ENCODE results near the gene CTRB1.

Gene CTRB1

DNA sequence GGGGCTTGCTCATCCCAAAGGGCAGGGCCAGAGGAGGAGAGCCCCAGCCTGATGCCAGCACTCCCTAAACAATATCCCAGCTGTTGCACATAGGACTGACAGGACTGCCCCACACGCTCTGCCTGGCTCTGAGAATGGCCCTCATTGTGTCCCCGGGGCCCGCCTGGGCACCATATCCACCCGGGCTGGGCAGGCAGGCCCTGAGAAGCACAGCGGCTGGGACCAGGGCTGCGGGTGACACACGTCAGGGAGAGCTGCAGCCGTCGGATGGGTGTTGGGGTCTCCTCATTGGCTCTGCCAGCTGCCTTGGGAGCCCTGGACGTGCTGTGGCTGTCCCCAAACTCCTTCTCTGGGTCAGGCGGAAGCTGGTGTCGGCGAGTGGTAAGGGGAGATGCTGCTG lies 28.5 kb downstream of the CTRB1 start:
- no peak for TF ChIP-seq USF1 (IDR thresholded peaks at IDR 0.05)
- TF ChIP-seq ZBTB7A (IDR thresholded peaks at IDR 0.05; ENCODE audit: low read depth), result no peak
- TF ChIP-seq TEAD4 (IDR thresholded peaks at IDR 0.05), result no peak
- TF ChIP-seq YY1 (IDR thresholded peaks at IDR 0.05; ENCODE audit: low read depth), result no peak
- TF ChIP-seq CREB1 (IDR thresholded peaks at IDR 0.05; ENCODE audit: low read depth), result no peak
- no peak for TF ChIP-seq TAF1 (IDR thresholded peaks at IDR 0.05; ENCODE audit: low read depth)
- TF ChIP-seq RAD21 (IDR thresholded peaks at IDR 0.05; ENCODE audit: low read depth), result no peak
- no peak for TF ChIP-seq NFIC (IDR thresholded peaks at IDR 0.05)
- no peak for TF ChIP-seq TCF12 (IDR thresholded peaks at IDR 0.05; ENCODE audit: low read depth)
- TF ChIP-seq FOXM1 (IDR thresholded peaks at IDR 0.05; ENCODE audit: borderline replicate concordance, low read depth), result no peak
- TF ChIP-seq, protein P1, sequence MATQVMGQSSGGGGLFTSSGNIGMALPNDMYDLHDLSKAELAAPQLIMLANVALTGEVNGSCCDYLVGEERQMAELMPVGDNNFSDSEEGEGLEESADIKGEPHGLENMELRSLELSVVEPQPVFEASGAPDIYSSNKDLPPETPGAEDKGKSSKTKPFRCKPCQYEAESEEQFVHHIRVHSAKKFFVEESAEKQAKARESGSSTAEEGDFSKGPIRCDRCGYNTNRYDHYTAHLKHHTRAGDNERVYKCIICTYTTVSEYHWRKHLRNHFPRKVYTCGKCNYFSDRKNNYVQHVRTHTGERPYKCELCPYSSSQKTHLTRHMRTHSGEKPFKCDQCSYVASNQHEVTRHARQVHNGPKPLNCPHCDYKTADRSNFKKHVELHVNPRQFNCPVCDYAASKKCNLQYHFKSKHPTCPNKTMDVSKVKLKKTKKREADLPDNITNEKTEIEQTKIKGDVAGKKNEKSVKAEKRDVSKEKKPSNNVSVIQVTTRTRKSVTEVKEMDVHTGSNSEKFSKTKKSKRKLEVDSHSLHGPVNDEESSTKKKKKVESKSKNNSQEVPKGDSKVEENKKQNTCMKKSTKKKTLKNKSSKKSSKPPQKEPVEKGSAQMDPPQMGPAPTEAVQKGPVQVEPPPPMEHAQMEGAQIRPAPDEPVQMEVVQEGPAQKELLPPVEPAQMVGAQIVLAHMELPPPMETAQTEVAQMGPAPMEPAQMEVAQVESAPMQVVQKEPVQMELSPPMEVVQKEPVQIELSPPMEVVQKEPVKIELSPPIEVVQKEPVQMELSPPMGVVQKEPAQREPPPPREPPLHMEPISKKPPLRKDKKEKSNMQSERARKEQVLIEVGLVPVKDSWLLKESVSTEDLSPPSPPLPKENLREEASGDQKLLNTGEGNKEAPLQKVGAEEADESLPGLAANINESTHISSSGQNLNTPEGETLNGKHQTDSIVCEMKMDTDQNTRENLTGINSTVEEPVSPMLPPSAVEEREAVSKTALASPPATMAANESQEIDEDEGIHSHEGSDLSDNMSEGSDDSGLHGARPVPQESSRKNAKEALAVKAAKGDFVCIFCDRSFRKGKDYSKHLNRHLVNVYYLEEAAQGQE (IDR thresholded peaks at IDR 0.05; ENCODE audit: low read depth), result no peak
- TF ChIP-seq CEBPB (IDR thresholded peaks at IDR 0.05), result no peak
- no peak for TF ChIP-seq EGR1 (IDR thresholded peaks at IDR 0.05)
- TF ChIP-seq EP300 (IDR thresholded peaks at IDR 0.05; ENCODE audit: borderline replicate concordance), result no peak

DNA sequence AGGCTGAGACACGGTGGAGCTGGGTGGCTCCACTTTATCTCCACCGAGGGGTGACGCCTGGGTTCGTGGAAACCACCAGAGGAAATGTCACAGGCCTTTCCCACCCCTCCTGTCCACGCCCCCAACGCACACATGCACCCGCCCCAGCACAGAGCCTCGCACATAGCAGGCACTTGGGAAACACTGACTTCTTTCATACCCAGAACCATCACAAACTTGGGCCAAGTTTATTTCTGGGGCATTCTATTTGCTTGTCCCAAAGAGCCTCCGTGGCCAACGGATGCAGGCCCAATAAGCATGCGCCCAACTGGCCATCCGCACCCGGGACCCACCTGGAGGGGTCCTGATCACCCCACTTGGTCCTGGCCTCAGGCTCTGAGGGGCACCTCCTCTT lies 29.4 kb downstream of the CTRB1 start:
- TF ChIP-seq TAF1 (IDR thresholded peaks at IDR 0.05; ENCODE audit: low read depth), result no peak
- TF ChIP-seq FOXM1 (IDR thresholded peaks at IDR 0.05; ENCODE audit: borderline replicate concordance, low read depth), result no peak
- TF ChIP-seq, protein P2, sequence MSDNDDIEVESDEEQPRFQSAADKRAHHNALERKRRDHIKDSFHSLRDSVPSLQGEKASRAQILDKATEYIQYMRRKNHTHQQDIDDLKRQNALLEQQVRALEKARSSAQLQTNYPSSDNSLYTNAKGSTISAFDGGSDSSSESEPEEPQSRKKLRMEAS (IDR thresholded peaks at IDR 0.05), result no peak
- TF ChIP-seq CREB1 (IDR thresholded peaks at IDR 0.05; ENCODE audit: low read depth), result no peak
- no peak for TF ChIP-seq USF1 (IDR thresholded peaks at IDR 0.05)
- TF ChIP-seq, protein P1 (IDR thresholded peaks at IDR 0.05; ENCODE audit: low read depth), result no peak
- no peak for TF ChIP-seq YY1 (IDR thresholded peaks at IDR 0.05; ENCODE audit: low read depth)
- TF ChIP-seq RAD21 (IDR thresholded peaks at IDR 0.05; ENCODE audit: low read depth), result no peak
- no peak for TF ChIP-seq ZBTB7A (IDR thresholded peaks at IDR 0.05; ENCODE audit: low read depth)
- no peak for TF ChIP-seq TCF12 (IDR thresholded peaks at IDR 0.05; ENCODE audit: low read depth)
- no peak for TF ChIP-seq CEBPB (IDR thresholded peaks at IDR 0.05)
- TF ChIP-seq EP300 (IDR thresholded peaks at IDR 0.05; ENCODE audit: borderline replicate concordance), result no peak
- no peak for TF ChIP-seq EGR1 (IDR thresholded peaks at IDR 0.05)
- no peak for TF ChIP-seq NFIC (IDR thresholded peaks at IDR 0.05)

DNA sequence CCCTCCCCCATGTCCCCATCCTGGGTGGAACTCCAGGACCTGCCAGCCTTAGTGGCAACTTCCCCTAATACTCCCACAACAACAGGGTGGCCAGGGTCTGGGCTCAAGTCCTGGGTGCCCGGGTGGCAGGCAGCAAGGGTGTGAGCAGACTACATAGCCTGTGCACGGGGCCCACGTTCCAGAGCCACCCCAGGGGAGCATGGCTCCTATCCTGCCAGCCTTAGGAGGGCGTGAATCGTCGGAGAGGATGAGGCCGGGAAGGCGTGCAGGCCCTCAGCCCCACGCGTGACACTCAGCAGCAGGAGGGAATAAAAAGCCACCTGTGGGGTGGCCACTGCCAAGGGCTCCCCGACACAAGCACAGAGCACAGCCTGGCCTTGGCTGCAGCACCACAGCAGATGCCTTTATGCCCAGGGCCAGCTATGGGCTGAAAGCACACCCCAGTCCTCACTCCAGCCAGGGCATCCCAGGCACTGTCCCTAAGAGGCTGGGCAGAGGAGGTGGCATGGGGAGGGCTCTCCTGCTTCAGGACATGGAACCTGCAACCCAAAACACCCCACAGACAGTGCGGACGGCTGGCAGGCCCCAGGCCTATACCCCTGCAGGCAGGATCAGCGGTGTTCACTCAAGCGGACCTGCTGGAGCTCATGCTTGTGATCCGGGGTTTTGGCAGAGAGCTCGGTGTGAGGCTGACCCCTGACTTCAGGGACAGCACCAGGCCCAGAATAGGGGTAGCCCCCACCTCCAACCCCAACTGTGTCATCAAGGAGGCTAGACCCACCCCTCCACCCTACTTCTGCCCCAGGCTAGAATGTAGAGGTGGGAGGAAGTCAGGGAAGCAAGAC lies 30.0 kb downstream of the CTRB1 start:
- TF ChIP-seq, protein P2 (IDR thresholded peaks at IDR 0.05), result no peak
- no peak for TF ChIP-seq USF1 (IDR thresholded peaks at IDR 0.05)
- TF ChIP-seq TCF12 (IDR thresholded peaks at IDR 0.05; ENCODE audit: low read depth), result no peak
- TF ChIP-seq CREB1 (IDR thresholded peaks at IDR 0.05; ENCODE audit: low read depth), result no peak
- TF ChIP-seq, protein P1 (IDR thresholded peaks at IDR 0.05; ENCODE audit: low read depth), result no peak
- TF ChIP-seq EP300 (IDR thresholded peaks at IDR 0.05; ENCODE audit: borderline replicate concordance), result no peak
- TF ChIP-seq TAF1 (IDR thresholded peaks at IDR 0.05; ENCODE audit: low read depth), result no peak
- no peak for TF ChIP-seq EGR1 (IDR thresholded peaks at IDR 0.05)
- no peak for TF ChIP-seq TEAD4 (IDR thresholded peaks at IDR 0.05)
- no peak for TF ChIP-seq YY1 (IDR thresholded peaks at IDR 0.05; ENCODE audit: low read depth)
- TF ChIP-seq RAD21 (IDR thresholded peaks at IDR 0.05; ENCODE audit: low read depth), result no peak
- TF ChIP-seq NFIC (IDR thresholded peaks at IDR 0.05), result no peak
- no peak for TF ChIP-seq ZBTB7A (IDR thresholded peaks at IDR 0.05; ENCODE audit: low read depth)
- no peak for TF ChIP-seq CEBPB (IDR thresholded peaks at IDR 0.05)
- TF ChIP-seq FOXM1 (IDR thresholded peaks at IDR 0.05; ENCODE audit: borderline replicate concordance, low read depth), result no peak

Measured in Ishikawa (cell line).